Fibroblast of mammary gland (primary cell): ENCODE data around the gene ERG.

Experiments
- DNase-seq: peaks from one replicate; pipeline ENCODE4 v3.0.0-alpha.2; 2010; ENCODE audit warnings: low read depth
- H3K4me3 ChIP-seq: 2 replicates; pipeline ENCODE4 v1.5.1; 2011; ENCODE audit warnings: low read depth, mild to moderate bottlenecking, low read length, moderate library complexity; ENCODE audit not compliant: control insufficient read depth
- CTCF ChIP-seq: conservative IDR thresholded peaks from 2 replicates; pipeline ENCODE4 v1.5.1; 2011; ENCODE audit warnings: low read depth, low read length, inconsistent platforms; ENCODE audit not compliant: control insufficient read depth, insufficient read depth

The ERG gene

GRCh38 chr21:38511662-38512243 is 13.5 kb upstream of the ERG start:
- no peak overlapping the region for H3K4me3 ChIP-seq
- no peak for DNase-seq
- TF ChIP-seq CTCF, result no peak

- no peak for TF ChIP-seq CTCF
- H3K4me3 ChIP-seq, result no peak overlapping the region
- no peak for DNase-seq
Measured at GRCh38 chr21:38511198-38511597, 12.9 kb upstream of the ERG start.

GRCh38 chr21:38507374-38507942 is 9.2 kb upstream of the ERG start:
- no peak for TF ChIP-seq CTCF
- no peak overlapping the region for H3K4me3 ChIP-seq
- DNase-seq, result no peak

- no peak for TF ChIP-seq CTCF
- DNase-seq, result no peak
- H3K4me3 ChIP-seq, result no peak overlapping the region
Measured at GRCh38 chr21:38506661-38507281, 8.5 kb upstream of the ERG start.

GRCh38 chr21:38505654-38506523 is 7.6 kb upstream of the ERG start:
- TF ChIP-seq CTCF, result peak; percentile 75
- H3K4me3 ChIP-seq, result no peak overlapping the region
- peak; percentile 73 for DNase-seq

GRCh38 chr21:38504066-38504465 is 5.8 kb upstream of the ERG start:
- DNase-seq, result no peak
- no peak for TF ChIP-seq CTCF
- no peak overlapping the region for H3K4me3 ChIP-seq
